CD4-positive, alpha-beta T cell treated with Interleukin-6 at 100 ng/mL for 8 hours (primary cell): Measurements from ENCODE around the gene ZNF506.
"Not testable (repeated sequence)": the region's sequence is repeated elsewhere in the genome, so short reads cannot be mapped to it uniquely, and the experiment has no call there.

Experiments used
- DNase-seq: peaks from one replicate; pipeline ENCODE4 v3.0.0-alpha.2; 2020; ENCODE audit warnings: mixed read lengths, low spot score

ZNF506 gene

DNA sequence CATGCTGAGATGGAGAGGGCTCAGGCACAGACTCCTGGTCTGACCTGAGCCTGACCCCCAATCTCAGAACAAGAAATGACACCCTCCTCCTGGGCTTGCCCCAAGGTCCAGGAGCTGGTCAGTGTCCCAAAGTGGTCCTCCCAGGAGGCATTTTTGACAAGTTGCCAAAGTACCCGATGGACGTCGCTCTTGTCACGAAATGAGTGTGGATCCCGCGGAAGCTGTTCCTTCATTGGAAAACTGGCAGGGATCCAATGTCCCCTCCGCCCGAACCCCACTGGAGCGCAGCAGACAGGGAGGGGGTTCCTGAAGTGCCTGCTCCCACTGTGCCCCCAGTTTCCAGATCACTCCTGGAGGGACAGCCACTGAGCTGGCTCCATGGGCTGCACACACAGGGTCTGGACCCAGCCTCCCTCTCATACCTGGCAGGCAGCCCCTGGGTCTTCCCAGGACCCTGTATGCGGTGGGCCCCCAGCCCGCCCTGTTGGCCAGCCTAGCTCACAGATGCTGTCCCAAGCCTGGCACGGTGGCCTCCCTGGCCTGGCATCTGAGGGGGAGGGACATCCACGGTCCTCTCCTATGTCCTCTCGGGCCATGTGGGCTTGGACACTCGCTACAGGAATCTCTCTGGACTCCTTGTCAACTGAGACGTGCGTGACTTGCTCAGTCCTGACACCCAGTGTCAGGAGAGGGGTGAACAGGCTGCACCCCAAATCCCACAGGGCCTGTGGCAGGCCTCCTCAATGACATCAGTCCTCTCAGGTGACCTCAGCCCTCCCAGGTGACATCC is 75.9 kb downstream of the ZNF506 start:
- DNase-seq, result no peak

DNA sequence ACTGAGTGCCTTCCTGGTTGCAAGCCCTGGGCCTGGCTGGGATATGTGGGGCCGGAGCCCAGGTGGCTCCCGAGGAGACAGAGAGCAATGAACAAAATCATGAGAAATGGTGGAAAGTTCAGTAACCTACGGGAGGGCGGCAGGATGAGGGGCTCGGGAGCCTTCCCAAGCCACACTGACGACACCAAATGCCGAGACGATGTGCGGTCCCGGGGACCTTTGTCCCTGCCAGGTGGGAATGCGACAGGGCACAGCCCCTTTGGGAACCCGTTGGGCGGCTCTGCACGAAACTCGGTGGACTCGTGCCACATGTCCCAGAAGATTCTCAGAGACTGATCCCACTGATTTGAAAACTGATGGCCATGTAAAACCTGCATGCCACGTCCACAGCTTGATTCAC is 76.9 kb downstream of the ZNF506 start:
- DNase-seq, result no peak

DNA sequence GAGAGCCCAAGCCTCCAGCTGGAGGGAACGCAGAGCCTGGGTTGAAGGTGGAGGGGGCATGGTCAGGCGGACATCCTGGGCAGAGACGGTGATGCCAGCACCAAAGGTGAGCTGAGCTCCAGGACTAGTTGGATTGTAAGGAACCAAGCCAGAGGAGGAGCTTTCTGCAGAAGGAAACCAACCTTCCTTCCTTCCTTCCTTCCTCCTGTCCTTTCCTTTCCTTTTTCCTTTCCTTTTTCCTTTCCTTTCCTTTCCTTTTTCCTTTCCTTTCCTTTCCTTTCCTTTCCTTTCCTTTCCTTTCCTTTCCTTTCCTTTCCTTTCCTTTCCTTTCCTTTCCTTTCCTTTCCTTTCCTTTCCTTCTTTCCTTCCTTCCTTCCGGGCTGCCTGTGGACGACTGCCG is 77.6 kb downstream of the ZNF506 start:
- DNase-seq, result not testable (repeated sequence)

DNA sequence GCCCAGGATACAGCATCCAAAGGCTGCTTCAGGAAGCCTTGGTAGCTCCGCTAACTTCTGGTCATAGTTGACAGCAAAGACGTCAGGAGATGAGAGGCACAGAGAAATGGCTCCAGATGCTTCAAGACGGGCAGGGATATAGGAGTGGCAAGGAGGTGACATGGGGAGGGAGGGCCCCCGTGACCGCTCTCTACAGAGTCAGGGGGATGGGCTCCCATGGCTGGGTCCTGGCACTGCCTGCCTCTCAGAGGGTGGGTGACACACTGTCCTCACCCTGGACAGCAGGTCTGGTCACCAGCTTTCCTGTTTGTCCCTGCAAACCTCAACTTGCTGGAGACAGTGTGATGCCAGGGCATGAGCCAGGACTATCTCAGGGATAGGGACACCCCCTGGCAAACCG is 78.4 kb downstream of the ZNF506 start:
- no peak for DNase-seq

DNA sequence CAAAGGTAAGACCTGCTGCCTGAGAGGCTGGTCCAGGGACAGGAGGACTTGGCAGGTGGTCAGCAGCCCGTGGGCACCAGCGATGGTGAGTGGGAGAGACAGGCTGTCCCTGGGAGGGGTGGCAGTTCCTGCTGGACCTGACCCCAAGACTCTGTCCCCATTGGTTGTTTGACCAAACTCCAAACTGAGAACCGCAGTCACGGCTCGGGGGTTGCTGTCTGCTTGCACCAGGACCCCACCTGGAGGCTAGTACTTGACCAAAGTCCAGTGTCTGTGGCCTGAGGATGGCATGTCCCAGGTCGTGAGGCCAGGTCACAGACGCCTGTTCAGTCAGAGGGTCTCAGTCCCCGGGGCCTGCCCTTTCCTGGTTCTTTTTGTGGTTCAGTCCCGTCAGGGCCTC is 78.8 kb downstream of the ZNF506 start:
- DNase-seq, result no peak
